DMS53 (cell line): ENCODE data around the gene MEI4.
A peak's percentile ranks its signal among the peaks of the same experiment; 100 is the strongest.
"Not testable (repeated sequence)": the region's sequence is repeated elsewhere in the genome, so short reads cannot be mapped to it uniquely, and the experiment has no call there.

Experiments used
- DNase-seq: peaks from one replicate; lab custom pipeline; 2025; lab: John Stamatoyannopoulos, UW

The MEI4 gene

DNA sequence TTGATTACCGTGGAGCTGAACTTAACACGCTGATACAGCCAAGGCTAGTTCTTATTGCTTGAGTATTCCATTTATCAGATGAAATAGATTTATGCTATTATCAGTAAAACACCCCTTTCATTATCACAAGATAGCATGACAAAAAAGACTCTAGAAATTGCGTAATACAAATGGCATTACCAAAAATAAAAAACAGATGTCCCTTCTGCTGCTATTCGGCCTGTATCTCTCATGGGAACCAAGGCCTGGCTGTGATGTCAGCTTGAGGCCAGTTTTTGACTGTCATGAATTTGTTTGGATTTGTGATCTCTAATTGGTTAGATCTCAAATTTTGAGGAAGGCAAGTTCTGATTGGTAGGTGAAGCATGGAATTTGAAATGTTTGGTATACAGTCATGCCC is 25.2 kb downstream of the MEI4 start:
- DNase-seq: no peak

- no peak for DNase-seq
These were observed 30.7 kb downstream of the MEI4 start for GRCh38 chr6:77683515-77683914.

GRCh38 chr6:77686931-77687330 is 34.1 kb downstream of the MEI4 start:
- no peak for DNase-seq

DNA sequence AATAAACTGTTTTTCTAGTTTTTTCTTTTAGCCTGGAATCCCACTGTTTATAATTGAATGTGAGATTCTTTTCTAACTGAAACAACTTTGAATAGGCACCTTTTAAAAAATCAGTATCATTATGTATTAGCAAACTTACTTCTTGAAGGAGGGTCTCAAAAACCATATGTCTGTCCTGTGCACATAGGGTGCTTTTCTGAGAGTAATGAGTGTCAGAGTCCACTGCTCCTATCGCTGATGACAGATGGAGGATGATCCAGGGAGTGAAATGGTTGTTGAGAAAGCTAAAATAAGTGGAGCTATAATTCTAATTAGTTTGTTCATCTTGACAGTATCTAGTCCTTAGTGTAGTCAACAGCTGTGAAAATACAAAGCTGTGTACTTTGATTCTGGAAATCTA is 35.8 kb downstream of the MEI4 start:
- DNase-seq: no peak

GRCh38 chr6:77700095-77700494 is 47.3 kb downstream of the MEI4 start:
- DNase-seq: peak; percentile 65

- peak; percentile 7 for DNase-seq
These were observed 54.8 kb downstream of the MEI4 start for GRCh38 chr6:77707603-77708002.

DNA sequence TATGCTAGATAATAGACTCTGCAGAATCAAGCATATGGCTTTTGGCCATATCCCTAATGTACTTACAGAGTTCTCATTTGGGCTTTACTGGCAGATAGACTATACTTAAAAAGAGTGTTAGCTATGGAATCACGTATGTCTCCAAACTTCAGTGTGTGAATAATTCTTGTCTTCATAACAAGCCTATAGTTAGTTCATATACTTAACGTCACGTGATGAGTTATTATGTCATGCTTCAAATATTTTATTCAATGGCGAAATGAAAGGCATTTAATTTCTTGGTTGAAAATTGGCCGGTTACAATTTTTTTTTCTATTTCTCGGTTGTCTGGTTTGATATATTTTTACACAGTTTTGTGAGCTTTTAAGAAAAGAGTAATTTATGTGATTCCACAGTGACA is 62.7 kb downstream of the MEI4 start:
- DNase-seq: no peak

- no peak for DNase-seq
These were observed 63.5 kb downstream of the MEI4 start for GRCh38 chr6:77716311-77716710.

DNA sequence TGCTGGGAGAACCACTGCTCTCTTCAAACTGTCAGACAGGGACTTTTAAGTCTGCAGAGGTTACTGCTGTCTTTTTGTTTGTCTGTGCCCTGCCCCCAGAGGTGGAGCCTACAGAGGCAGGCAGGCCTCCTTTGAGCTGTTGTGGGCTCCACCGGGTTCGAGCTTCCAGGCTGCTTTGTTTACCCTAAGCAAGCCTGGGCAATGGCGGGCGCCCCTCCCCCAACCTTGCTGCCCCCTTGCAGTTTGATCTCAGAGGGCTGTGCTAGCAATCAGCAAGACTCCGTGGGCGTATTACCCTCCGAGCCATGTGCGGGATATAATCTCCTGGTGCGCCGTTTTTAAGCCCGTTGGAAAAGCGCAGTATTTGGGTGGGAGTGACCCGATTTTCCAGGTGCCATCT is 83.2 kb downstream of the MEI4 start:
- DNase-seq: not testable (repeated sequence)

DNA sequence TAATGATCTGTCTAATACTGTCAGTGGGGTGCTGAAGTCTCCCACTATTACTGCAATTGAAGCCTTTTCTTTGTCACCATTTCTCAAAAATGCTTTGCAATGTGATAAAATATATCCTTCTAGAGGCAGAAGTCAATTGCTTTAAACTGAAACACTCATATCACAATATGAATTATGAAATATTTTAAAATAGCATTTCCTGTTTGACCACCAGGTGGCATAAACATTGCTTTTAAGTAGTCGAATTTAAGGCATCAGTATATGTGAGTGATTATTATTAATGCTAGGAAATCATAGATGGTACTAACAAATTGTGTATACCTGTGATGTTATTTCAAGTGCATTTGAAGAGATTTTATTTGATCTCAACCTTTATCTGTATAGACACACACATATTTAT is 87.5 kb downstream of the MEI4 start:
- peak; percentile 65 for DNase-seq

DNA sequence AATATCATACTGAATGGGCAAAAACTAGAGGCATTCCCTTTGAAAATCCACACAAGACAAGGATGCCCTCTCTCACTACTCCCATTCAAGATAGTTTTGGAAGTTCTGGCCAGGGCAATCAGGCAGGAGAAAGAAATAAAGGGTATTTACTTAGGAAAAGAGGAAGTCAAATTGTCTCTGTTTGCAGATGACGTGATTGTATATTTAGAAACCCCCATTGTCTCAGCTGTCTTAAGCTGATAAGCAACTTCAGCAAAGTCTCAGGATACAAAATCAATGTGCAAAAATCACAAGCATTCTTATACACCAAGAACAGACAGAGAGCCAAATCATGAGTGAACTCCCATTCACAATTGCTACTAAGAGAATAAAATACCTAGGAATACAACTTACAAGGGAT is 99.3 kb downstream of the MEI4 start:
- not testable (repeated sequence) for DNase-seq

- DNase-seq: no peak
These were observed 109.5 kb downstream of the MEI4 start for GRCh38 chr6:77762386-77762785.

DNA sequence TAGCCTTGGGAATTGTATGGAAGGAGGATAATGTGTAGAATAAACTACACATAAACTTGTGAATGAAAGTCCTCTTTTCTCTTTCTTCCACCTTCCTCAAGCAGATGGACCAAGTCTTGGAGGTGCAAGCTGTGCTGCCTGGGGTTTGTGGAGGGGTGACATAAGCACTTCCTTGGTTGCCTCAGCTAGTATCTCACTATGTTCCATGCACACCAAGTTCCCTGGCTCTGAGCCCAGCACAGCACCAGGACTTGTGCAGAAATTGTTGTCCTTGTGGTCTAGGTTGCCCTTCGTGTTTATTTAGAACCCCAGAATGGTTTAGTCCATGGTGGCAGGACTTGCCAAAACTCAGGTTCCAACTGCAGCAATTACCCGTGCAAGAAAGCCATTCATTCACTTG is 110.3 kb downstream of the MEI4 start:
- DNase-seq: no peak

GRCh38 chr6:77764364-77764763 is 111.5 kb downstream of the MEI4 start:
- no peak for DNase-seq

DNA sequence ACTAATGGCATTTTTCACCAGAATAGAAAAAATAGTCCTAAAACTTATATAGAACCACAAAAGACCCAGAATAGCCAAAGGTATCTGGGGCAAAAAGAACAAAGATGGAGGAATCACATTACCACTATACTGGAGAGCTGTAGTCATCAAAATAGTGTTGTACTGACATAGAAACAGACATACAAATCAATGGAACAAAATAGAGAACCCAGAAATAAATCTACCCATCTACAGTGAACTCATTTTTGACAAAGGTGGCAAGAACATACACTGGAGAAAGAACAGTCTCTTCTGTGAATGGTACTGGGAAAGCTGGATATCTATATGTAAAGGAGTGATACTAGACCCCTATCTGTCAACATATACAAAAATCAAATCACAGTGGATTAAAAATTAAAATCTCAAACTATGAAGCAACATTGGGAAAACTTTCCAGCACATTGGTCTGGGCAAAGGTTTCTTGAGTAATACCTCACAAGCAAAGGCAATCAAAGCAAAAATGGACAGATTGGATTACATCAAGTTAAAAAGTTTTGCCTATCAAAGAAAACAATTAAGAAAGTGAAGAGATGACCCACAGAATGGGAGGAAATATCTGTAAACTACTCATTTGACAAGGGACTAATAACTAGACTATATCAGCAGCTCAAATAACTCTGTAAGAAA is 120.5 kb downstream of the MEI4 start:
- no peak for DNase-seq

- DNase-seq: no peak
These were observed 121.6 kb downstream of the MEI4 start for GRCh38 chr6:77774457-77774856.

DNA sequence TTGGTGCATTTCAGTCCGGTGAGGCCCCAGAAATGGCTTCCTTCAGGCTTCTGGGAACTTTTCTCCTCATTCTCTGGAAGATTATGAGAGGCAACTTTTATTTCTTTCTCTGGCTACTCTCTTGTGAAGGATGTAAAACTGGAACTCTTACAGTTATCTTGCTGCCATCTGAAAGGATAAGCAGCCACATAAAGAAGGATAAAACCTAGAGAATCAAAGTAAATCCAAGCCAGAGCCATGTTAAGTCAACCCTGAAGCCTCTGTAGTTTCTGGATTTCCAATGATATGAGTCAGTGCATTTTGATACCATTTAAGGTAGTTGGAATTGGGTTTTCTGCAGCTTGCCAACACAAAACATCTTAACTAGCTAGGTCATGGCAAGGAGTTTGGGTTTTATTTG is 123.6 kb downstream of the MEI4 start:
- DNase-seq: no peak

GRCh38 chr6:77778527-77778926 is 125.7 kb downstream of the MEI4 start:
- no peak for DNase-seq

- DNase-seq: no peak
These were observed 134.2 kb downstream of the MEI4 start for GRCh38 chr6:77786935-77787629.

DNA sequence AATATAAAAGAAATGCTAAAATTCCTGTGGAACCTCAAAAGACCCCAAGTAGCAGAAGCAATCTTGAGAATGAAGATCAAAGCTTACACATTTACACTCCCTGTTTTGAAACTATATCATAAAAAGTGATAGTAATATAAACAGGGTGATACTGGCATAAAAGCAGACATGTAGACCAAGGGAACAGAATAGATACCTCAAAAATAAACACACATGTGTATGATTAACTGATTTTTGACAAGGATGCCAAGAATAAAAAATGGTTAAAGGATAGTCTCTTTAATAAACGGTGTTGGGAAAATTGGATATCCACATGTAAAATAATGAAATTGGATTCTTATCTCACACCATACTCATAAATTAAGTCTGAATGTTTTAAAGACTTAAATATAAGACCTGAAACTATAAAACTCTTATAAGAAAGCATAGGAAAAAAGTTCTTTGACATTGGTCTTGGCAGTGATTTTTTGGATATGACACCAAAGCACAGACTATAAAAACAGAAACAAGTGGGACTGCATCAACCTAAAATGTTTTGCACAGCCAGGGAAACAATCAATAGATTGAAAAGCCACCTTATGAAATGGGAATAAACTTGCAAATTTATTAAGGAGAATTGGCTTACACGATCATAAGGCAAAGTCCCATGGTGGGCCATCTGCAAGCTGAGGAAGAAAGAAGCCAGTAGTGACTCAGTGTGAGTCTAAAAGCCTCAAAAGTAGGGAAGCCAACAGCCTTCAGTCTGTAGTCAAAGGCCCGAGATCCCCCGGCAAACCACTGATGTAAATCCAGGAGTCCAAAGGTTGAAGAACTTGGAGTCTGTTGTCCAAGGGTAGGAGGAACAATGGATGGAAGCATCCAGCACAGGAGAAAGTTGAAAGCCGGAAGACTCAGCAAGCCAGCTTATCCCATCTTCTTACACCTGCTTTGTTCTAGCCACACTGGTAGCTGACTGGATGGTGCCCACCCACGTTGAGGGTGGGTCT is 144.3 kb downstream of the MEI4 start:
- DNase-seq: no peak

DNA sequence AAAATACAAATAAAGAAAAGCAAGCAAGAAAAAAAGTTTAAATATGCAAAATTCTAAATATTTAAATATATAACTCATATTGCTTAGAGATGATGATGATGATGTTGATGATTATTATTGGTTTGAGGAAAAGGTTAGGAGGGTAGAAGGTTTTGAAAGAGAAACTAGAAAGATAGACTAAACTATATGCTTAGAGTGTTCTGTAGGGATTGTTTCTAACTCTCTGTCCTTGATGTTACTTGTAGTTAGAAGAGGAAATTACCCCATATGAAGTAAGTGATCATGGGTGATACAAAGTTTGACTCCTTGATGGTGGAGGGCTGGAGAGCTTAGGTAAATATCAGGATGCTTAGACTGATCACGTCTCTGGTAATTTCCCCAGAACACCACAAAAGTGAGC is 159.5 kb downstream of the MEI4 start:
- no peak for DNase-seq

DNA sequence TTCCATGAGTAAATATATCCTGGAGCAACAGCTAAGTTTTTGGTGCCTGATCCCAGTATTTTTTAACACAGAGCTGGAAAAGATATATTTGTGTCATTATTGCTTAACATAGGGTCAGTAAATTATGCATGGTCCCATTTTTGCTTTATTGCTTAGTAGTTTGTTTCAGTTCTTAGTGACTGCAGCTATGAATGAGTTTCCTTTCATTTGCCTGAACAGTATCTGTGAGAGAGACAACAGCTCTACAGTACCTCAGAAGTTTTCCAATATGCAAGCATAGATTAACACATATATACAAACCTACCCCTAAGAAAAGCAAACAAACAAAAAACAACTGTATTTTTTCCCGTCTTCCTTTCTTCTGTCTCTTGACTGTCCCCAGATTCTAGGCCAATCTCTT is 160.3 kb downstream of the MEI4 start:
- no peak for DNase-seq

DNA sequence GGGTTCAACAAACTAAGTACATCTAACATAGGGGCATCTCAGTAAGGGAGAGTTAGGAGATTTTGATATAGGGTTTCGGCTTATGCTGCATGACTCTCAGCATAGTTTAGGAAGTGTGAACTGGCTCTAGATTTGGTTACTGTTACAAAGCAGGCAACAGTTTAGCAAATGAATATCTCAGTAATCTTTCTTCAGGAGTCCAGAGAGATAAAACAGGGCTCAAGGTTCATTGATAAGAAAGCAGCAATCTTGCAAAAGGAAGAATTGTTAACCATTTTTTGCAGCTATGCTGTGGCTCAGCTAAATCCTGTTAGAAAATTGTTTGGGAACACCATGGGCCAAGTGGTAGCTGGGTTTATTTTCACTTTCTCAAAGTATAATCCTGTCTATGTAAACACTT is 161.3 kb downstream of the MEI4 start:
- DNase-seq: no peak
